IMR-90 (cell line): ENCODE data around the gene SFPQ.

Source experiments
- CEBPB ChIP-seq: IDR thresholded peaks from 2 replicates; pipeline ENCODE4 v1.6.1; 2012; ENCODE audit warnings: low read depth, low read length, improper control_type of control experiment
- MXI1 ChIP-seq: IDR thresholded peaks from 2 replicates; pipeline ENCODE4 v1.6.1; 2012; ENCODE audit warnings: low read depth, mild to moderate bottlenecking, low read length, moderate library complexity, borderline replicate concordance
- RAD21 ChIP-seq: IDR thresholded peaks from 2 replicates; pipeline ENCODE4 v1.6.1; 2012; ENCODE audit warnings: low read length, improper control_type of control experiment
- TF ChIP-seq, protein P1 (sequence below): conservative IDR thresholded peaks from 2 replicates; pipeline ENCODE4 v1.5.1; 2012; ENCODE audit warnings: mild to moderate bottlenecking, low read depth, low read length, improper control_type of control experiment
- TF ChIP-seq, protein P2 (sequence below): fragments of 150-350 bp; IDR thresholded peaks from 2 replicates; pipeline ENCODE4 v1.6.1; 2017; ENCODE audit warnings: mild to moderate bottlenecking, antibody characterized with exemption, low read length, low read depth

DNA sequence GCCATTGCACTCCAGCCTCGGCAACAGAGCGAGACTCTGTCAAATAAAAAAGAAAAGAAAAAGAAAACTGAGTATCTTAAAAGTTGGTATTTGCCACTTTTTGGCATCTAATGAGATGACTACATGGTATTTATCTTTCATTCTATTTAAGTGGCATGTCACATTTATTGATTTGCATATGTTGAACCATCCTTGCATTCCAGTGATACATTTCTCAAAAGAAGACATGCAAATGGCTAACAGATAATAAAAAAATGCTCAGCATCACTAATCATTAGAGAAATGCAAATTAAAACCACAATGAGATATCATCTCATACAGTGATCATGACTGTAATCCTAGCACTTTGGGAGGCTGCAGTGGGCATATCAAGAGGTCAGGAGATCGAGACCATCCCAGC is 28.1 kb downstream of the SFPQ start:
- TF ChIP-seq, protein P1, sequence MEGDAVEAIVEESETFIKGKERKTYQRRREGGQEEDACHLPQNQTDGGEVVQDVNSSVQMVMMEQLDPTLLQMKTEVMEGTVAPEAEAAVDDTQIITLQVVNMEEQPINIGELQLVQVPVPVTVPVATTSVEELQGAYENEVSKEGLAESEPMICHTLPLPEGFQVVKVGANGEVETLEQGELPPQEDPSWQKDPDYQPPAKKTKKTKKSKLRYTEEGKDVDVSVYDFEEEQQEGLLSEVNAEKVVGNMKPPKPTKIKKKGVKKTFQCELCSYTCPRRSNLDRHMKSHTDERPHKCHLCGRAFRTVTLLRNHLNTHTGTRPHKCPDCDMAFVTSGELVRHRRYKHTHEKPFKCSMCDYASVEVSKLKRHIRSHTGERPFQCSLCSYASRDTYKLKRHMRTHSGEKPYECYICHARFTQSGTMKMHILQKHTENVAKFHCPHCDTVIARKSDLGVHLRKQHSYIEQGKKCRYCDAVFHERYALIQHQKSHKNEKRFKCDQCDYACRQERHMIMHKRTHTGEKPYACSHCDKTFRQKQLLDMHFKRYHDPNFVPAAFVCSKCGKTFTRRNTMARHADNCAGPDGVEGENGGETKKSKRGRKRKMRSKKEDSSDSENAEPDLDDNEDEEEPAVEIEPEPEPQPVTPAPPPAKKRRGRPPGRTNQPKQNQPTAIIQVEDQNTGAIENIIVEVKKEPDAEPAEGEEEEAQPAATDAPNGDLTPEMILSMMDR: no peak
- TF ChIP-seq, protein P2, sequence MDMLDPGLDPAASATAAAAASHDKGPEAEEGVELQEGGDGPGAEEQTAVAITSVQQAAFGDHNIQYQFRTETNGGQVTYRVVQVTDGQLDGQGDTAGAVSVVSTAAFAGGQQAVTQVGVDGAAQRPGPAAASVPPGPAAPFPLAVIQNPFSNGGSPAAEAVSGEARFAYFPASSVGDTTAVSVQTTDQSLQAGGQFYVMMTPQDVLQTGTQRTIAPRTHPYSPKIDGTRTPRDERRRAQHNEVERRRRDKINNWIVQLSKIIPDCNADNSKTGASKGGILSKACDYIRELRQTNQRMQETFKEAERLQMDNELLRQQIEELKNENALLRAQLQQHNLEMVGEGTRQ: no peak
- TF ChIP-seq RAD21 (no peak), MXI1 (no peak), CEBPB (no peak)
